HFFc6 (cell line): ENCODE results near the gene IQSEC3. TPM values are rescaled to one million over a fixed set of nuclear protein-coding genes. Genes with fewer than 3 reads are reported as not detected.

Experiments used
- DNase-seq: peaks from one replicate; pipeline ENCODE4 v3.0.0-alpha.2; 2018
- H3K27ac Mint-ChIP-seq: 2 replicates; pipeline ENCODE4 v1.8.0; 2020; ENCODE audit warnings: mild to moderate bottlenecking, mixed read lengths
- H3K27me3 Mint-ChIP-seq: 2 replicates; pipeline ENCODE4 v1.8.0; 2021; ENCODE audit warnings: mild to moderate bottlenecking, moderate library complexity, mixed read lengths; ENCODE audit not compliant: insufficient read depth
- H3K36me3 Mint-ChIP-seq: 2 replicates; pipeline ENCODE4 v1.8.0; 2021; ENCODE audit warnings: low read depth, mixed read lengths
- H3K4me1 Mint-ChIP-seq: 2 replicates; pipeline ENCODE4 v1.8.0; 2020; ENCODE audit warnings: low read depth, mixed read lengths
- H3K4me3 Mint-ChIP-seq: 2 replicates; pipeline ENCODE4 v1.8.0; 2020; ENCODE audit warnings: mild to moderate bottlenecking, moderate library complexity, mixed read lengths
- H3K9me3 Mint-ChIP-seq: 2 replicates; pipeline ENCODE4 v1.8.0; 2020; ENCODE audit warnings: mild to moderate bottlenecking, mixed read lengths
- total RNA-seq, 6 experiments: library from RNA; stranded (reverse); fragmentation: NEBNext Ultra II Directional; extraction: Animal tissue kit (Norgen Biotek cat#: 25700); gene quantifications; 2 replicates in 1 of 6; 3 replicates in 5 of 6; pipeline ENCODE4 v1.2.3, GENCODE V29; 2021
- TF ChIP-seq, protein P1 (sequence below): fragments of 200-600 bp; sonication (generic); IDR thresholded peaks from 2 replicates; pipeline ENCODE4 v1.5.0; 2021; ENCODE audit warnings: antibody characterized with exemption, mild to moderate bottlenecking

Gene IQSEC3
- total RNA-seq, 6 experiments from 2014 or later, result not detected

DNA sequence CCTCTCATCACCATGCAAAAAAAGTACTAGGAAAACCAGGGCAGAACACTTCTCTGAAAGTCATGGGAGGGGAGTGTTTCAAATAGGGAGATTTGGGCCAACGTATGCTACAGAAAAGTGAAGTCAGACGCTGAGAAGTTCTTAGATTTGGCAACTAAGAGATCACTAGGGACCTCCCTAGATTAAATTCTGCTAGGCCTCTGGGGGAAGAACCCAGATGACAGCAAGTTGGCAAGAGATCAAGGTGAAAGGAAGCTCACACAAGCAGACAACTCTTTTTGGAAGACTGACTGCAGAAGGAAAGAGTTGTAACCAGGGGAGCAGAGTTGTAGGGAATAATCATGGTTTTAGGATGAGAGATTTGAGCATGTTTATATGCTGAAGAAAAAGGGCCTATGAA, 20.7 kb downstream of the IQSEC3 start:
- DNase-seq, result no peak
- Mint-ChIP-seq H3K4me3 (no peak overlapping the region), H3K27me3 (peaks cover 35% of the 10 kb centered on the region), H3K4me1 (no peaks in the 10 kb centered on the region), H3K9me3 (no peaks in the 10 kb centered on the region), H3K27ac (no peak overlapping the region), H3K36me3 (no peaks in the 10 kb centered on the region)
- TF ChIP-seq, protein P1, sequence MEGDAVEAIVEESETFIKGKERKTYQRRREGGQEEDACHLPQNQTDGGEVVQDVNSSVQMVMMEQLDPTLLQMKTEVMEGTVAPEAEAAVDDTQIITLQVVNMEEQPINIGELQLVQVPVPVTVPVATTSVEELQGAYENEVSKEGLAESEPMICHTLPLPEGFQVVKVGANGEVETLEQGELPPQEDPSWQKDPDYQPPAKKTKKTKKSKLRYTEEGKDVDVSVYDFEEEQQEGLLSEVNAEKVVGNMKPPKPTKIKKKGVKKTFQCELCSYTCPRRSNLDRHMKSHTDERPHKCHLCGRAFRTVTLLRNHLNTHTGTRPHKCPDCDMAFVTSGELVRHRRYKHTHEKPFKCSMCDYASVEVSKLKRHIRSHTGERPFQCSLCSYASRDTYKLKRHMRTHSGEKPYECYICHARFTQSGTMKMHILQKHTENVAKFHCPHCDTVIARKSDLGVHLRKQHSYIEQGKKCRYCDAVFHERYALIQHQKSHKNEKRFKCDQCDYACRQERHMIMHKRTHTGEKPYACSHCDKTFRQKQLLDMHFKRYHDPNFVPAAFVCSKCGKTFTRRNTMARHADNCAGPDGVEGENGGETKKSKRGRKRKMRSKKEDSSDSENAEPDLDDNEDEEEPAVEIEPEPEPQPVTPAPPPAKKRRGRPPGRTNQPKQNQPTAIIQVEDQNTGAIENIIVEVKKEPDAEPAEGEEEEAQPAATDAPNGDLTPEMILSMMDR, result no peak

DNA sequence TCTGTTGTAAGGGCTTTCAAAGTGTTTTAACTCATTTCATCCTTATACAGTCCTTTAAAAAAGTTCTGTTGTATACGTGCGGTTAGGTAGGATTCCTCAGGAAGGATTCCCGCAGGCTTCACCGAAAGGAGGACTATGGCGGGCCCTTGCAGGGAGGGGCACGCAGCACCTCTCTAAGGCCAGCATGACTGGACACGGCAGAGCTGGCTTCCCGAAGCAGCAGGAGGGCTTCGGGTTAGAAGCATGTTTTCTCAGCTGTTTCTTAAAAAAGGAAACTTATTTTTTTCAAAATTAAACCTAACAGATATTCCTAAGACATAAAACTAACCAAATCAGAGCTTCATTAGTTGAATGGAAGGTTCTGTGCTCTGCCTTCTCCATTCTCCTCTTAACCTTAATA, 21.3 kb downstream of the IQSEC3 start:
- DNase-seq, result no peak
- Mint-ChIP-seq H3K9me3 (no peaks in the 10 kb centered on the region), H3K27ac (no peak overlapping the region), H3K36me3 (no peaks in the 10 kb centered on the region), H3K4me3 (no peak overlapping the region), H3K27me3 (peaks cover 31% of the 10 kb centered on the region), H3K4me1 (no peaks in the 10 kb centered on the region)
- TF ChIP-seq, protein P1, result no peak

DNA sequence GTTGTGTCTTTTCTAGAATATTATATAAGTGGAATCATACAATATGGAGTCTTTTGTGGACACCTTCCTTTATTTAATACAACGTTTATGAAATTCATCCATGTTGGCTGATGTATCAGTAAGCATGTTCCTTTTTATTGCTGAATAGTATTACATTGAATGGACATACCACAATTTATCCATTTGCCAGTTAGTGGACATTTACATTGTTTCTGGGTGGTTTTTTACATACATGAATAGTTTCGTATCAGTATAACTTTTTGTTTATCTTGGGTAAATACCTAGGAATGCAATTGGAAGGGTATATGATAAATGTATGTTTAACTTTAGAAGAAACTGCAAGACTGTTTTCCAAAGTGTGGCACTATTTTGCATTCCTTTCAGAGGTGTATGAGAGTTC, 23.1 kb downstream of the IQSEC3 start:
- Mint-ChIP-seq H3K27me3 (peaks cover 25% of the 10 kb centered on the region), H3K4me3 (no peak overlapping the region), H3K27ac (no peak overlapping the region), H3K4me1 (no peaks in the 10 kb centered on the region), H3K9me3 (no peaks in the 10 kb centered on the region), H3K36me3 (no peaks in the 10 kb centered on the region)
- DNase-seq, result no peak
- TF ChIP-seq, protein P1, result no peak

DNA sequence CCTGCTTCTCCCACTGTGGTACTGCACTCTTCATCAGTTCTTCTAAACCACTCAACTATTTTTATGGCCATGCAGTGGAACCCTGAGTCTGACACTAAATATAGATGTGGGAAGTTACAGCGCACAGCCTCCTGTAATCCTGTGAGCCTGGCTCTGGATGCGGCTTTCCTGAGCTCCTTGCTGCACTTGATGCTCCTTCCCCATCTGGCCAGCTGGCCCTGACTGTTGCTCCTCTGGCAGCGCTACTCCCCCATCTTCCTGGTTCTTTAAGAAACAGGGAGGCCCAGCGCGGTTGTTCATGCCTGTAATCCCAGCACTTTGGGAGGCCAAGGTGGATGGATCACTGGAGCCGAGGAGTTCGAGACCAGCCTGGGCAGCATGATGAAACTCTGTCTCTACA, 24.6 kb downstream of the IQSEC3 start:
- Mint-ChIP-seq H3K9me3 (no peaks in the 10 kb centered on the region), H3K4me3 (no peak overlapping the region), H3K27me3 (peaks cover 25% of the 10 kb centered on the region), H3K27ac (no peak overlapping the region), H3K36me3 (no peaks in the 10 kb centered on the region), H3K4me1 (no peaks in the 10 kb centered on the region)
- TF ChIP-seq, protein P1, result no peak
- DNase-seq, result no peak

DNA sequence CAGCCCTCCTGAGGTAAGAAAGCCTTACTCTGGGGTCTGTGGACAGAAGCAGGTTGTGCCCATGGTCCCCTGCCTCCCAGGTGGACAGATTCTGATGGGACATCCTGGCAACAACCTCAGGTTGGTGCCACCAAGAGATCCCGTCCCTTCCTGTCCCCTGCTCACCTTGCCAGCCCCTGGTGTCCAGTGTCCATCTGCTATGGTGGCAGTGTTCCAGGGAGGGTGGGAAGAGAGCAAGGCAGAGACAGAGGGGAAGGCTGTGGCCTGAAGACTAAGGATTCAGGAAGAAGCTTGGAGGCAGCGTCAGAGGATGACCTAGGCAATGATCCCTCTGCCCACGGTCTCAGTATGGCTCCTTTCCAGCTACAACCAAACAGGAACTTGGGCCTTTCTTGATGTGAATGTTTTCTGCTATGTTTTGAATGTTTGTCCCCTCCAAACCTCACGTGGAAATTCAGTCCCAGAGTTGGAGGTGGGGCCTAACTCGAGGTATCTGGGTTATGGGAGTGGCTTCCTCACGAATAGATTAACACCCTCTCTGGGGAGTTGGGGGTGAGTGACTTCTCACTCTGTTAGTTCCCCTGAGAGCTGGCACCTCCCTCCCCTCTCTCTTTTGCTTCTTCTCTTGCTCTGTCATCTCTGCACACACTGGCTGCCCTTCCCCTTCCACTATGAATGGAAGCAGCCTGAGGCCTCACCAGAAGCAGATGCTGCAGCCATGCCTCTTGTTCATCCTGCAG, 26.9 kb downstream of the IQSEC3 start:
- TF ChIP-seq, protein P1, result no peak
- Mint-ChIP-seq H3K27ac (no peak overlapping the region), H3K27me3 (peaks cover 24% of the 10 kb centered on the region), H3K4me3 (no peak overlapping the region), H3K36me3 (no peaks in the 10 kb centered on the region), H3K9me3 (no peaks in the 10 kb centered on the region), H3K4me1 (no peaks in the 10 kb centered on the region)
- no peak for DNase-seq
